ENCODE results near the gene SWT1.

The SWT1 gene, protein sequence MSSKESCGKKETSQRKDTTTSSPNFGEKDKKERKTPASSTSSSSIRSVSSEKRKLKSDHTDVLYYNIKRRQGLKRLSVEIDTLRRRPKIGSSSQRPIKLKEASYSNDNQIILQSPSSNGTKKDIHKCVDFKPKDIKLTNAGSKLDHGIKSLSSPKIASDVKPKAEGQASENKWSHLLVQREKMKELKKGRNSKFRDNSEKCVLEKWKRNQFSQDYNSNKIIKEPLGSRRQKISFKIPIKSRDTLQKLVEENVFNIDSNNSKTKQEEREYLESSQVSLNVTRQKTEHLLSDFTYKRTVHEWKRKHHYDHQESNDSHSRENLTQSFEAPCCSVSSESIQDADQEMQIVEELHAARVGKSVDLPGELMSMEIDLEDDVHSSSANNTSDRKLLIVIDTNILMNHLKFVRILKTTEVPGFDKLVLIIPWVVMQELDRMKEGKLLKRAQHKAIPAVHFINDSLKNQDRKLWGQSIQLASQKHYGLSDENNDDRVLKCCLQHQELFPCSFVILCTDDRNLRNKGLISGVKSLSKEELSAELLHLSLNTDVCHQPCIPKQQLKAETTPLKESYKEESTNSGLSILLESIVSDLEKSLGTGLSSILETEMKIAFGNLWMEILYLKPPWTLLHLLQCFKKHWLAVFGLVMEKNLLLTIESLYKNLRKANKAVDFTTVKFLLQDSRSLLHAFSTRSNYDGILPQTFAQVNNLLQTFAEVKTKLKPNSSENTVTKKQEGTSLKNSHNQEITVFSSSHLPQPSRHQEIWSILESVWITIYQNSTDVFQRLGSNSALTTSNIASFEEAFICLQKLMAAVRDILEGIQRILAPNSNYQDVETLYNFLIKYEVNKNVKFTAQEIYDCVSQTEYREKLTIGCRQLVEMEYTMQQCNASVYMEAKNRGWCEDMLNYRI

DNA sequence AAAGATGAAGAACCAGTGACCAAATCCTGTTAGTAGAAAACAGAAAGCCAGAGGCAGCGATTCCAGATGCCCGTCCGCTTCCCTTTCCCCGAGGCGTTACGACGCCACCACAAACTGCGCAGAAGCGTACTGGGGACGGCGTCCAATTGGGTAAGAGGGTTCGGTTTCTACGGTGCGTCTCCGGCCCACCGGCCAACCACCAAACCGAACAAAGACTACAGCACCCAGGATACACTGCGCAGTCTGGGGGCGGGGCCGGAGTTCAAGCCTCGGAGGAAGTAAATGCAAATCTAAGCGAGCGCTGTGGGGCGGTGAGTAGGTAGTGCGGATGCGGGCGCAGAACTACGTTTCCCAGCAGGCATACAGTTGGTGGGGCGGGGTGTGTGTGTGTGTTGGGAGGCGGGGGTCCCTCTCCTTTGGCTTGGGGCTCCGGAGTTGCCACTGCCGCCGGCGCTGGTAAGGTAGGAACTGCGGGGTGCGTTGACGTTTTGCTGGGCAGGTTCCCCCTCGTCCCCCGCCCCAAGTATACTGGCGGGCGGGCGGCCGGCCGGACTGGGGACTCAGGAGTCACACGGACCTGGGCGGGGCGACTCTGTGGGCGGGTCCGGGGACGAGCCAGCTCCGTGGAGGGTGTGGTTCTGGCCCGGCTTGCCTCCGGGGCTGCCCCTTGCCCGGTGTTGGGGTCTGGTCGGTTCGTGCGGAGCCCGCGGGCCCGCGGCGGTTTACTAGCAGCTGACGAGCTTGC, at the start of gene SWT1, which contains the start of gene TRMT1L:
TSS of gene SWT1 (plus strand) at position 314 of the 745 bp plus-strand sequence. CDS start 3,675 bp downstream, outside the sequence.
TSS of gene TRMT1L (minus strand) at position 100 of the 745 bp plus-strand sequence. CDS start 241 bp downstream, outside the sequence.
- peak; percentile 99 for FAIRE-seq

DNA sequence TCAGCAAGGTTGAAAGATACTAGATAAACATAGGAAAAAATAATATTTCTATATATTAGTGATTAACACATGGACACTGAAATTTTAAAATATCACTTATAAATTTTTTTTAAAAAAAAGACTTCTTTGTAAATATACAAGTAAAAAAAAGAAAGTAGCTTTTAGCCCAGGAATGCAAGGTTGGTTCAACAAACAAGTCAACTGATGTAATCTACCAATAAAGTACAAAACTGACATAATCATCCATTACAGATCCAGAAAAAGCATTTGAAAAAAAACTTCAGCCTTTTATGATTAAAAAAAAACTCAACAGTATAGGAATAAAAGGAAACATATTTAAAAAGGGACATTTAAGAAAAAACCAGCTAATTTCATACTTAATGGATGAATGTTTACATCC, 48.6 kb upstream of the SWT1 start:
- no peak for FAIRE-seq

DNA sequence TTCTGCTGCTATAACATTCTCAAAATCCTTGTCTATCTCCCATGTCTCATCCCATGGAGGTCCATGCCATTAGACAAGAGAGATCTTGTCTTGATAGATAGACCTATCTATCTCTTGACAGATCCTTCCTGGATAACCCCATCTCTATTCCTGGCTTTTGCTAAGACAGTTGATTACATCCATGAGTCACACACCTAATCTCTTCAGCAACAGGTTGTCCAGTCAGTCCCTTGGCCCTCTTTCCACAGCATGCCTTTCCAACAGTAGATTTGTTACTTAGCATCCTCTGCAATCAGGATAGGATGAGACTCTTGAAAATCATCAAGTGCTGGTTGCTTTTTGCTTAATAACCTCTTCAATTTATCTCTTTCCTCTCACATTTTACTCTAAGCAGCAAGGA, 46.8 kb upstream of the SWT1 start:
- no peak for FAIRE-seq

DNA sequence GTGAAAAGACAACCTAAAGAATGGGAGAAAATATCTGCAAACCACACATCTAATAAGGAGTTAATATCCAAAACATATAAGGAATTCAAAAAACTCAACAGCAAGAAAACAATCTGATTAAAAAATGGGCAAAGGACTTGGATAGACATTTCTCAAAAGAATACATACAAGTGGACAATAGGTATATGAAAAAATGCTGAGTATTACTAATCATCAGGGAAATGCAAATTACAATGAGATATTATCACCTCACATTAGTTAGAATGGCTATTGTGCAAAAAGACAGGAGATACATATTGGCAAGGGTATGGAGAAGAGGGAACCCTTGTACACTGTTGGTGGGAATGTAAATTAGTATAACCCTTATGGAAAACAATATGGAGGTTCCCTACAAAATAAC, 45.1 kb upstream of the SWT1 start:
- FAIRE-seq, result no peak

DNA sequence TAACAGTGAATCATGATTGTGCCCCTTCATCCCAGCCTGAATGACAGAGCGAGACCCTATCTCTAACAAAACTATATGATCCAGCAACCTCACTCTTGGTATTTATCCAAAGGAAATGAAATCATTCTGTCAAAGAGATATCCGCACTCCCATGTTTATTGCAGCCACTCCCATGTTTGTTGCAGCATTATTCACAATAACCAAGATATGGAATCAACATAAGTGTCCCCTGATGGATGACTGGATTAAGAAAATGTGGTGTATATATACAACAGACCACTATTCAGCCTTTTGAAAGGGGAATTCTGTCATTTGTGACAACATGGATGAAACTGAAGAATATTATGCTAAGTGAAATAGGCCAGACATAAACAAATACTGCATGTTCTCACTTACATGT, 44.6 kb upstream of the SWT1 start:
- no peak for FAIRE-seq

DNA sequence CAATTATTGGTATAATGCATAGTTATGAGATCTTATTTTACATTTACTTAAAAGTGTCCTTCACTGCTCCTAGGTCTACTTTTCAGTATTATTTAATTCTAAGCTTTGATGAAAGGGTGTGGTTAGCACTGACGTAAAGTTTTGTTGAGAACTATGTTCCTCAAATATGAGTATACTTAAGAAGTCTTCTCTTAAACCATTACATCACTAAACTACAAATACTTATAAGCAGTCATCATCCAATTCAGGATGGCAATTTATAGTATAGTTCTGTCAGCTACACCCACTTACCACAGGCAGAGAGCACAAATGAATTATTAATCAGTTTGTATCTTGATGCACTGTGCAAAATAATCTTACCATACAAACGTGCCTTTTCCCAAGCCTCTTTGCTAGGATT, 27.3 kb upstream of the SWT1 start:
- FAIRE-seq, result no peak

DNA sequence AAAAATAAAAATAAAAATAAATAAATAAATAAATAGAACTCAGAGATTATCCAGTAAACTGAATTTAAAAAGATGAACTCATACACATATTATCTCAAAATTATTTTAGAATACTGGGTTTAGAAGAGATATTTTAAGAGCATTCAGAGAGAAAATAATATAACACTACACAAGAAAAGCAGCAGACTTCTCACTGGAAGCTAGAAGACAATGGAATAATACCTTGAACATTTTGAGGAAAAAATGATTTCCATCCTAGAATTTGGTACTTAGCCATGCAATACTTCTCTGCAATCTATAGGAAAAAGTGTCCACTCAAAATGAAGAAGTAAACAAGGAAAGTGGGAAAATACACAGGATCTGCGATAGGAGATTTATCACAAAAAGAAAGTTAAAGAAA, 24.4 kb upstream of the SWT1 start:
- peak; percentile 62 for FAIRE-seq

DNA sequence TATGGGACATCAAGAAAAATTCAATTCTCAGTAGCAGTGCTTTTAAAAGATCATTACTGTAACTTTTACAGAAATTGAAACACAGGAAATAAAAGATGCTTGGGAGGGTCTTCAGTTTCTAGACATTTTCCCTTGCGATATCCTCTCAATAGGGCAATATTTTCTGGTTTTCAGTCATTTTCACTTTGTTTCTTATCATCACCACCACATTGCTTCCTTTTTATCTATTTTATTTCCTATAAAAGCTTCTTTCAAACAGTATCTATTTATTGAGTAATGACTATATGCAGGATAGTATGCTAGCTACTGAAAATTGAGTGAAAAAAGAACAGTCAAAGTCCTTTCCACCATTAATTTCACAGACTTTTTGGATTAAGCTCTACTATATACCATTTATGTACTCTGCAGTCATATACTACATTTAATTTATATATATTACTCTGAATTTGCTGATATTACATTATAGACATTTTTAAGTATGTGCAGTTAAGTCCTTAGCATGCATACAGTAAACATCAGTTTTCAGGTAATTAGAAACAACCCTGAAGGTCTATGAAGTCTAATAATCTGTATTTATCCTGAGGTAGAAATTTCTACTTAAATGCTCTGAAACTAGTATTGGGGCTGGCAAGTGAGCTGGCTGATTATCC, 18.9 kb upstream of the SWT1 start:
- no peak for FAIRE-seq

DNA sequence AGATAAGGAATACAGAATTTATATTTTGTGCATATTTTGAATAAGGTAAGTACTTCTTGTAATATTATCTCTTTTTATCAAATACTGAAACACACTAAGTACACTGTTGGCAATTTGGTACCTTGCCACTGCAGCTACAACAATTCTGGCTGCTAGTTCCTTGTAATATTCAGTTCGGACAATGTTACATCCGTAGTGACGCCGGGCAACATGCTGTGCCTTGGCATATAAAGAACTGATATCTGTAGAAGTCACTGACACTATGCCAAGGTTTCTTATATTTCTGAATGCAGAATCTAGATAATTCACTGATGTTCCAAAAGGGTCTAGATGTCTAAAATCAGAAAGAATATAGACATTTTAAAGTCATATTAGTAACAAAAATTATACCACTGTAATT, 17.7 kb upstream of the SWT1 start:
- peak; percentile 43 for FAIRE-seq

DNA sequence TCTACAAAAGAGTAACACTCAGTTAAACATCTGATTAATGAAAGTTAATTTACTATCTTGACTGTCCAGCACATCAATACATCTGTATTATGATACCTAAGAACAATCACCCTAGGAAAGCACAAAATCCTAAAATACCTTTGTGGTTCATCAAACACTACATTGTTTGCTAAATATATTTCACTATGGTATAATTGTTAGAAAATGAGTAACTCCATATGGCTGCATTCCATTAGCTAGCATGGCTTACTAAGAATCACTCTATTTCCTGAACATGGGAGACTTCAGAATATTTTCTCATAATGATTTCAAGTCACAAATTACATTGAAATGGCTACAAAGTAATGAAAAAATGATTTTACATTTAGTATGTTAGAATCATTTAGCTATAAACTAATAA, 12.7 kb upstream of the SWT1 start:
- peak; percentile 37 for FAIRE-seq

DNA sequence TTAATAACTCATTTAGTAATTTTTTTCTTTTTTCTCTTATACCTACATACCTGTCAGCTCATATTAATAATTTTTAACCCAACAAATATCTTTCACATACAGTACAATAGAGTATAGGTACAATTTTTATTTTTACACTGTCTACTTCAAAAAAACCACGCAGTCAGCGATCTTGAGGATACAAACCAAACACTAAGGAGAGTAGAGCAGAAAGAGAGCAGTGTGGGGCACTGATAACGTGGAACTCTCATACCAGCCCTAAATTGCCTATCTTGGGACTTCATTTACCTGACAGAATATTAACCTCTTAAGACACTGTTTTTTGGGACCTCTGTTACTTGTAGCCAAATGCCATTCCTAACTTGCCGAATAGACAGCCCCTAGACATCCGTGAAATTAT, 5.8 kb upstream of the SWT1 start:
- FAIRE-seq, result no peak

DNA sequence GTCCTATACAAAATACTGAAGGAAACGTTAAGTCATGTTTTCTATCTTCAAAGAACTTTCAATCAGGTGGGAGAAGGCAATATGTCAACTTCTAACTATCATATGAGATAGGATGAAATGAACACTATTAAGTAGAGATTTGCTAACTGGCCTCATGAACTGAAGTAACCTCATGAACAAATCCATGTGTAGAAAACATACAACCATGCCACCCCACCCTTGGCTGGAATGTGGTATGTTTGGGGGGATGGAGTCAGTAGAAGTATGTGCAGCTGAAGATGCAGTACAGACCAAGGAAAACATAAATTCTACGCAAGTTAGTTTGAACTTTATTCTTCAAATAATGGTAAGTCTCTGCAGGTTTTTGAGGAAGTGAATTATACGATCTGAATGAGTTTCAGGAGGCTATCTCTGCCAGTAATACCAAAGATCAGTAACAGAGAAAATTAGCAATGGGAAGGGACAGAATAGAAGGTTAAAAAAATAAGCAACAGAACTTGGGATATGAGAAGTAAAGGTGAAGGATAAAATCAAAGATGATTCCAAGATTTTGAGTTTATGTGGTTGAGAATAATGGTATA, 4.7 kb upstream of the SWT1 start:
- no peak for FAIRE-seq

DNA sequence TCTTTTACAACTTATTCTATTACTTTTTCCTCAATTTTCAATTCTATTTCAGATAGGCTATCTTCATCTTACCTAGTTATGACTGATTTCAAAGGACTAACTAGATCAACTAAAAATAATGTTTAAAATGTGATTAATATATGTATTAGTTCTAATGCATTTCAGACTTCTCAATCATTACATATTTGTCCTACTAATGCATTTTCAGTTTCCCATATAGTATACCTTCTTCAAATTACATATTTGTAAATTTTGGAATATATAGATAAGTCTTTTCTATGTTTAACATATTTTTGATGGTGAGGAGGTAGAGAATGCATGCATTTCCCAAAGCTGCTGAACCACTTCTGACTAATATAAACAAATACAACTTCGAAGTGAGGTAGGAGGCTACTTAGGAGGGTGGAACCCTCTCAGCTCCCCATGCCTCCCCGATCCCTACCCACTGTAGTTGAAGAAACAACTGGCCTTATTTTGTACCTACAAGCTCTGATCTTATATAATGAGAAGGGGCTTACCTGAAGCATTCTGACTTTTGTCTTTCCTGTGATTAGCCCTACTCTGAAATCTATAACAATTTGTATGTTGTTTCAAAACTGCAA, 2.0 kb upstream of the SWT1 start:
- no peak for FAIRE-seq

DNA sequence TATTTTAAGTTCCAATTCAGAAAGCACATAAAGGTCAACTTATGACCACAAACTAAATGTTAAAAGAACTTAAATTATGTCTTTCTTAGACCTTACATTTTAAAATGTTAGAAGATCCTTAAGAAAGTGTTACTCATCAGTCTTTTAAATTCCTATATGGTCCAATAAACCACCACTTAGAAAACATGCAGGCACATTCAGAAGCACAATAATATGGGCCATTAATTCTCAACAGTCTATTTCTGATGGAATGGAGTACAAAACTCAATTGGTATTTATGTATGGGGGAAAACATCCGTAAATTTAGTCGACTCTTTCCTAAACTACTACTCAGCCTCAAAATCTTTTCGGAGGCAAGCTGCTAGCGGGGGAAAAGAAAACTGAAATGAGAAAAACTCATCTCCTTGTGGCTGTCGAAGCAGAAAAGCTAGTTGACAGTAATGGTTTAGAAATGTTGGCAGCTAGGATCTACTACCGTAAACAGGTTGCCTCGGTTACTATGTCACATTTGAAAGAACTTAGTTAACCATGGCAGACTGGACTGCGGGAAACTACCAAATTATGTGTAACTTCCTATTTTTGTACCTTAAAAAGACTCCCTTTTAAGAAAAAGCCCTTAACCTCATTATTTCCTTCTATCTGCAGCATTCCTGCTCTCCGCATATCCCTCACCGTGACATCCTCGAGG, 1.2 kb upstream of the SWT1 start:
- no peak for FAIRE-seq

DNA sequence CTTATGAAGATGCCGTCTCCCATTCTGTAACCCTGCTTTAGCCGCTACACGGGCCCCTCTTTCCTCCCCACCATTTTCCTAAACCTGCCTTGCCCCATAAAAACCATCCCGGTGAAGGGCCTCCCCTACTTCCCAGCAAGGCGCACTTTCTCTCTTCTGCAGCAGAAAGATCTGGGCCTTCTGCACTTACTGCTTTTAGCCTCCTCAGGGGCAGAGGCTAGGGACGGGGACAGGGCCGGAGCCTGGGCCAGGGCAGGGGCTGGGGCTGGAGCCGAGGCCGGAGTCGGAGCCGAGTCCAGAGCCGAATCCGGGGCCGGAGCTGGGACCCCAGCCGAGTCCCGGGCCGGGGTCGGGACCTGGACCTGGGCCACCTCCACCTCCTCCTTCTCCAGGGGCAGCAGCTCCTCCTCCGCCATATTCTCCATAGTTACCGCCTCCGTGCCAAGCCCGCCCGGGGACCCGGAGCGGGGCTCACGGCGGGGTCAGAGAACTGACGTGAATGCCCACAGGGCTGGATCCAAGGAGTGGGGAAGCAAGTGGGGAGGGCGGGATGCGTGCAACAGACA, 596 bp upstream of the SWT1 start:
- no peak for FAIRE-seq

DNA sequence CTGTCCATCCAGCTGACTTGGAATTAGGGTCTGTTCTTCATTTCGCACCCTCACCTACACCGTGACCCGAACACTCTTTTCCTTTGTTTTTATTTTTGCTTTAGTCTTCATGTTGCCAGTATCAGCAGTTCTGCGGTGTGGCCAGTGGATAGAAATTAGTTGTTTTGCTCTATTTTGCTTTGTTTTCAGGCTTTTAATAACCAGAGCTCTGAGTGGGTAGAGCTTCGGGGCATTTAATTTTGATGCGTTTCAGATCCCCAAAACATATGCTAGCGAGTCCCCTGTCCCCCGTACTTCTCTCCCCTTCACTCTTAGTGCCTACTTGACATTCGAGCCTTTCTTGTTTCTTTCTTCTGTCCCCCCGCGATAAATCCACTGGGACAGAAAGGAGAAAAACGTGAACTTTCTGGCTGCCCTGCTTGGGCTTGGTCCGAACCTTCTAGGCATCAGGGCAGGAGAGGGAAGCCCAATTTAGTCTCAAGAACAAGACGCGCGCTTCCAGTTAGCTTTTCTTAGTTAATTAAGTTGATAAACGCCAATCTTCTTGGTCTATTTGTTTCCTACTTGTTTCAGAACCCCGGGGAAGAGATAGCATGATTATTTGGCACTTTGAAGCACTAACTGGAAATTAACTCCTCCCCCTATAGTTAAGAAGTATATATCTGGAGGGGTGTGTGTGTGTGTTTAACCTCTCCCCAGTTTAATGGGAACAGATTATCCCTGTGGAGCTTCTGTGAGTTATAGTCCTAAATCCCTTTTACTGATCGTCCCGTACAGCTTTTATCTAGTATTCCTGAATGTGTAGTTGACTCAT, 839 bp downstream of the SWT1 start:
- FAIRE-seq, result no peak

DNA sequence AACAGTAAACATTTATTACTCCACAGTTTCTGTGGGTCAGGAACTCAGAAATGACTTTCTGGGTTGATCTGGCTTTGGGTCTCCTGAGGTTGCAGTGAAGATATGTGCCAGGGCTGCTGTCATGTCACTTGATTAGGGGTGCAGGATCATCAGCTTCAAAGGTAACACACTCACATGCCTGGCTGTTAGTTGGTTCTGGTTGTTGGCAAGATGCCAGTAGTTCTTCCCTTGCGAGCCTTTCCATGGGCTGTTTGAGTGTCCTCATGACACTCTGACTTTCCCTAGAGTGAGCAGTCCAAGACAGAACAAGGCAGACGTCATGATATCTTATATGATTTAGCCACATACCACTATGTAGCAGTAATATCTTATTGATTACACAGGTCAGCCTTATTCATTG, 1.8 kb downstream of the SWT1 start:
- FAIRE-seq, result no peak

DNA sequence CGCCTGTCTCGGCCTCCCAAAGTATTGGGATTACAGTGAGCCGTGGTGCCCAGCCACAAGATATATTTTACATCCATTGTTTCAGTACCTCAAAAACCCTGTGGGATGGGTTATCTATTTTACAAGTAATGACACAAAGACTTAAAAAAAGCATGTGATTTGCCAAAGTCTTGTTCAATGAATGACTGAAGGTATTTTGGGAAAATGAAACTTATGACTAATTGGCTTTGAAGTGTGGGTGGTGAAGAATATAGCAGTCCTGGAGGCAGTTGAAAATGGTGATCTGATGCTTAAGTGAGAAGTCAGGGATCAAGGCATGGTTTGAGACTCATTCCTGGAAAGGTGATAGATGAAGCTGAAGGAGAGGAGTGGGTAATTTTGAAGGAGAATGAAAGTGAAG, 3.0 kb downstream of the SWT1 start:
- FAIRE-seq, result no peak

DNA sequence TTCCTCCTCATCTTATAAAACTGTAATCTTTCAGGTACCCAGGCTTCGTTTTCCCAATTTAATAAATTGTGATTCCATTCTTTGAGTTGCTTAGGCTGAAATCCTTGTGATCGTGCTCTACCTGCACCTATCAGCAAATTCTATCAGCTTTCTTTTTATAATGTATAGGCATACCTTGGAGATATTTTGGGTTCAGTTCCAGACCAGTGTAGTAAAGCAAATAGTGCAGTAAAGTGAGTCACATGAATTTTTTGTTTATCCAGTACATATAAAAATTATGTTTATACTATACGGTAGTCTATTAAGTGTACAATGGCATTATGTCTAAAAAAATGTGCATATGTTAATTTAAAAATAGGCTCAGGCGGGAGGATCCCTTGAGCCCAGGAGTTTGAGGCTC, 5.5 kb downstream of the SWT1 start:
- no peak for FAIRE-seq

DNA sequence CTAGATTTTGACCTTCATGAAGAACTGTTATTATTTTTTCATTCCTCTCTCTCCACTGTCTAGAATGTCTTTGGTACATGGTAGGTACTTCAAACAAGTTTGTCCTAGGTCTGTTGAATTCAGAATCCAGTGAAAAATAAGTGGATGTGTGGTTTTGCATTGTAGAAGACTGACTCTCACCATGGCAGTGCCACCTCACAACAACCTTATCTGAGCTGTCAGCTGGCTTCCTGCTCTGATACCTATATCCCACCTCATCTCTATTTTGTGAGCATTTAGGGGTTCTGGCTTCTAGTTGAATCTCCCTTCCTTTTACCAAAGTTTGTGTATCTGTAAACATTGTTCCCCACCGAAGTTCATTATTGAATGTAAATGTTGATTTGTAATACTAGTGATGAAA, 9.1 kb downstream of the SWT1 start:
- no peak for FAIRE-seq
